GM12892 (cell line): ENCODE results near the gene SLBP.

ENCODE experiments used
- POLR2A ChIP-seq: IDR thresholded peaks from 2 replicates; pipeline ENCODE4 v1.6.1; 2011; ENCODE audit warnings: low read depth, low read length, control low read depth
- POLR2AphosphoS5 ChIP-seq: IDR thresholded peaks from 2 replicates; pipeline ENCODE4 v1.6.1; 2011; ENCODE audit warnings: low read depth, low read length, control low read depth
- TAF1 ChIP-seq: IDR thresholded peaks from 2 replicates; pipeline ENCODE4 v1.6.1; 2011; ENCODE audit warnings: low read depth, mild to moderate bottlenecking, control low read depth, low read length, borderline replicate concordance

DNA sequence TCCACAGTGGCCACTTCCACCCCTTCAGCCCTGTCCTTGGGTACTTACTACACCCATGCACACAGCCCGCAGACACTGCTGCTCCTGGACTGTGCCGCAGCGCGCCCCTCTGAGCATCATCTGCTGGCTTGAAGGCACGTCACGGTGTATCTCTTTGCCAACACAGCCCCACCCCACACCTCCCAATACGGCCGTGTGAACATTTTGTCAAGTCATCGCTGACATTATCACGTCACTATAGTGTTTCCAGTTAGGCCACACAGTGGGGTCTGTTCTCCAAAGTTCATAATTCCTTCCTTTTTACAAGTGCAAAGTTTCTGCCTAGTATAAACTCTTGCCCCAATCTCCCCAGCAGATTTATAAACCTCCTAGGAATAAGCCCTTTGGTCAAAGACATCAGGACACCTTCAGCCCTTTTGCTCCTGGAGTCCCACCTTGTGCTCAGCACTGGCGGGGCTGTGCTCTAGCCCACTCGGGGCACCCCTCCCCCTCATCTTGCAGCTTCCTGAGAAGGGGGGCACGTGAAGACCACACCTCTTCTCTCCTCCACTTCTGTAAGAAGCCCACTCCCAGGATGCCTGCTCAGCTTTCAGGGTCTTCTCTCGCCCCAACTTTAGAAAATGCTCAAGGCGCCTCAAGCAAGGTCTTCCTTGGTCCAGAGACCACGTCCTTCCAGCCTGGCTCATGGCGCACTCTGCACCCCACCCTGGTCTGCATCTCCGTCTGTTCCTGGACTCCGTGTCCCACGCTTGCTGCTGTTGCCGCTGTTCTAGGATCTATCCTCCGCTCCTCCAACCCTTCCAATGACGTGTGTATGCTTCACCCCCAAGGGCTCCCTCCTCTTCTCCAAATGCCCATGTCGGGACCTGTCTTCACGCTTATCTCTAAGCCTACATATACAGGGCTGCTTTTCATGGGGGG is 35.3 kb downstream of the SLBP start:
- TF ChIP-seq POLR2AphosphoS5 (no peak), POLR2A (no peak), TAF1 (no peak)
